K562 (cell line): ENCODE data around the gene SLAMF9.

Source experiments
- CEBPG ChIP-seq, 3 experiments: fragments of 200-800 bp in 1 of 3; sonication (Bioruptor generic) in 1 of 3; sonication (generic) in 1 of 3; formaldehyde crosslinking in 1 of 3; IDR thresholded peaks in 2 of 3; conservative IDR thresholded peaks in 1 of 3; 2 replicates each; pipeline versions ENCODE4 v1.6.1 to v1.8.0; 2016 to 2022; ENCODE audit warnings: missing compliant biosample characterization in 2 of 3, missing genetic modification characterization in 2 of 3, mild to moderate bottlenecking in 1 of 3, missing genetic modification reagents in 1 of 3
- CHD2 ChIP-seq: IDR thresholded peaks from 2 replicates; pipeline ENCODE4 v1.6.1; 2011; ENCODE audit warnings: low read depth, low read length
- EZH2 ChIP-seq: IDR thresholded peaks from 2 replicates; pipeline ENCODE4 v1.6.1; 2012; ENCODE audit warnings: low read depth, mild to moderate bottlenecking, inconsistent platforms, low read length, borderline replicate concordance
- NFYB ChIP-seq: IDR thresholded peaks from 2 replicates; pipeline ENCODE4 v1.6.1; 2011; ENCODE audit warnings: mild to moderate bottlenecking, moderate library complexity; ENCODE audit not compliant: insufficient read length; ENCODE audit errors: extremely low read depth
- TARDBP ChIP-seq: fragments of 450-650 bp; IDR thresholded peaks from 2 replicates; pipeline ENCODE4 v1.6.1; 2016

GRCh38 chr1:159955456-159955855 lies 1.4 kb upstream of the SLAMF9 start:
- TF ChIP-seq CEBPG (CRISPR knock-in tag; IDR thresholded peaks at IDR 0.05) (no peak), CEBPG (tag; conservative IDR thresholded peaks at IDR 0.05 in 1 of 2, IDR thresholded peaks at IDR 0.05 in 1 of 2) (no peak), TARDBP (no peak), NFYB (no peak), EZH2 (no peak), CHD2 (no peak)
